HEK293 (cell line): ENCODE results near the gene UQCC3.

ENCODE experiments used
- CTCF ChIA-PET: fragments of 350-600 bp; formaldehyde crosslinking; extraction: SDS; loops from one replicate; lab custom pipeline; 2021; ENCODE audit warnings: antibody characterized with exemption; lab: Yijun Ruan, JAX
- POLR2A ChIA-PET: fragments of 300-600 bp; formaldehyde crosslinking; extraction: SDS; loops from one replicate; lab custom pipeline; 2020; ENCODE audit warnings: antibody characterized with exemption, inconsistent platforms; lab: Yijun Ruan, JAX
- H3K27ac ChIP-seq: fragments of 200-500 bp; sonication (Bioruptor generic); 2 replicates; pipeline ENCODE4 v1.5.1; 2014; ENCODE audit warnings: low read depth, low read length, control low read depth, inconsistent platforms; ENCODE audit errors: extremely low read depth
- H3K36me3 ChIP-seq, 2 experiments: fragments of 200-500 bp in 1 of 2; sonication (Bioruptor generic) in 1 of 2; 1 replicate in 1 of 2; 2 replicates in 1 of 2; pipeline ENCODE4 v1.5.1; 2014 to 2017; ENCODE audit warnings: inconsistent platforms in 2 of 2, low read length in 2 of 2; ENCODE audit not compliant: control insufficient read depth in 2 of 2, insufficient read depth in 1 of 2
- H3K4me1 ChIP-seq: fragments of 200-500 bp; sonication (Bioruptor generic); 2 replicates; pipeline ENCODE4 v1.5.1; 2014; ENCODE audit warnings: mild to moderate bottlenecking, low read length, inconsistent platforms; ENCODE audit not compliant: control insufficient read depth, insufficient read depth
- H3K4me3 ChIP-seq: 2 replicates; pipeline ENCODE4 v1.5.1; 2011; ENCODE audit warnings: low read depth, mild to moderate bottlenecking, control low read depth, low read length, moderate library complexity
- H3K9me3 ChIP-seq: fragments of 200-500 bp; sonication (Bioruptor generic); 2 replicates; pipeline ENCODE4 v1.5.1; 2014; ENCODE audit warnings: low read depth, low read length, inconsistent platforms; ENCODE audit not compliant: control insufficient read depth, insufficient read depth
- FEZF1 ChIP-seq: fragments of 450-650 bp; formaldehyde crosslinking; IDR thresholded peaks from 2 replicates; pipeline ENCODE4 v1.5.1; 2016; ENCODE audit warnings: missing biosample characterization, missing genetic modification characterization
- GFI1B ChIP-seq: fragments of 450-650 bp; formaldehyde crosslinking; IDR thresholded peaks from 2 replicates; pipeline ENCODE4 v1.5.1; 2016; ENCODE audit warnings: missing biosample characterization, missing genetic modification characterization
- HOXC10 ChIP-seq: sonication (generic); formaldehyde crosslinking; IDR thresholded peaks from 2 replicates; pipeline ENCODE4 v1.8.1; 2023; ENCODE audit warnings: mild to moderate bottlenecking, missing genetic modification reagents
- KLF16 ChIP-seq: fragments of 450-650 bp; formaldehyde crosslinking; IDR thresholded peaks from 2 replicates; pipeline ENCODE4 v1.5.1; 2017; ENCODE audit warnings: missing biosample characterization, missing genetic modification characterization
- PRDM4 ChIP-seq: fragments of 450-650 bp; formaldehyde crosslinking; IDR thresholded peaks from 2 replicates; pipeline ENCODE4 v1.5.1; 2017; ENCODE audit warnings: missing biosample characterization, missing genetic modification characterization
- WT1 ChIP-seq: fragments of 450-650 bp; formaldehyde crosslinking; IDR thresholded peaks from 2 replicates; pipeline ENCODE4 v1.5.1; 2016; ENCODE audit warnings: missing biosample characterization, missing genetic modification characterization
- ZBTB20 ChIP-seq: fragments of 450-650 bp; formaldehyde crosslinking; IDR thresholded peaks from 2 replicates; pipeline ENCODE4 v1.5.1; 2016; ENCODE audit warnings: missing biosample characterization, missing genetic modification characterization
- ZNF121 ChIP-seq: fragments of 450-650 bp; formaldehyde crosslinking; IDR thresholded peaks from 2 replicates; pipeline ENCODE4 v1.5.1; 2016; ENCODE audit warnings: missing biosample characterization, missing genetic modification characterization
- ZNF174 ChIP-seq: fragments of 450-650 bp; formaldehyde crosslinking; IDR thresholded peaks from 2 replicates; pipeline ENCODE4 v1.5.0; 2017; ENCODE audit warnings: missing biosample characterization, mild to moderate bottlenecking, missing genetic modification characterization
- ZNF202 ChIP-seq: fragments of 450-650 bp; formaldehyde crosslinking; IDR thresholded peaks from 2 replicates; pipeline ENCODE4 v1.5.1; 2016; ENCODE audit warnings: missing biosample characterization, missing genetic modification characterization, borderline replicate concordance
- ZNF211 ChIP-seq: fragments of 450-650 bp; formaldehyde crosslinking; IDR thresholded peaks from 2 replicates; pipeline ENCODE4 v1.5.1; 2016; ENCODE audit warnings: low read depth, missing biosample characterization, missing genetic modification characterization
- ZNF416 ChIP-seq: fragments of 450-650 bp; formaldehyde crosslinking; IDR thresholded peaks from 2 replicates; pipeline ENCODE4 v1.5.1; 2016; ENCODE audit warnings: missing biosample characterization, missing genetic modification characterization
- ZNF449 ChIP-seq: fragments of 450-650 bp; formaldehyde crosslinking; IDR thresholded peaks from 2 replicates; pipeline ENCODE4 v1.5.1; 2017; ENCODE audit warnings: missing biosample characterization, mild to moderate bottlenecking, missing genetic modification characterization, moderate library complexity
- ZNF514 ChIP-seq: fragments of 450-650 bp; formaldehyde crosslinking; IDR thresholded peaks from 2 replicates; pipeline ENCODE4 v1.5.1; 2016; ENCODE audit warnings: missing biosample characterization, missing genetic modification characterization
- ZNF529 ChIP-seq: fragments of 450-650 bp; formaldehyde crosslinking; IDR thresholded peaks from 2 replicates; pipeline ENCODE4 v1.5.1; 2017; ENCODE audit warnings: missing genetic modification characterization, missing biosample characterization; ENCODE audit not compliant: insufficient replicate concordance
- ZNF549 ChIP-seq: fragments of 450-650 bp; IDR thresholded peaks from 2 replicates; pipeline ENCODE4 v1.5.1; 2018; ENCODE audit warnings: missing biosample characterization, missing genetic modification characterization, mild to moderate bottlenecking, inconsistent platforms, moderate library complexity
- ZNF585B ChIP-seq: fragments of 450-650 bp; formaldehyde crosslinking; IDR thresholded peaks from 2 replicates; pipeline ENCODE4 v1.5.1; 2016; ENCODE audit warnings: missing biosample characterization, missing genetic modification characterization
- ZNF747 ChIP-seq: fragments of 450-650 bp; formaldehyde crosslinking; IDR thresholded peaks from 2 replicates; pipeline ENCODE4 v1.5.1; 2016; ENCODE audit warnings: missing biosample characterization, missing genetic modification characterization
- ZNF76 ChIP-seq: fragments of 450-650 bp; formaldehyde crosslinking; IDR thresholded peaks from 2 replicates; pipeline ENCODE4; 2016; ENCODE audit warnings: low read depth, missing biosample characterization, missing genetic modification characterization, borderline replicate concordance
- ZNF777 ChIP-seq: fragments of 450-650 bp; formaldehyde crosslinking; IDR thresholded peaks from 2 replicates; pipeline ENCODE4 v1.5.1; 2017; ENCODE audit warnings: missing biosample characterization, missing genetic modification characterization, borderline replicate concordance
- ZNF830 ChIP-seq: fragments of 450-650 bp; IDR thresholded peaks from 2 replicates; pipeline ENCODE4 v1.5.0; 2018; ENCODE audit warnings: missing biosample characterization, missing genetic modification characterization, low read depth, mild to moderate bottlenecking, moderate library complexity
- ZNF843 ChIP-seq: fragments of 450-650 bp; formaldehyde crosslinking; IDR thresholded peaks from 2 replicates; pipeline ENCODE4 v1.5.1; 2016; ENCODE audit warnings: missing biosample characterization, missing genetic modification characterization
- ZXDB ChIP-seq: fragments of 450-650 bp; formaldehyde crosslinking; IDR thresholded peaks from 2 replicates; pipeline ENCODE4 v1.5.1; 2016; ENCODE audit warnings: missing biosample characterization, missing genetic modification characterization

UQCC3 gene

GRCh38 chr11:62648185-62648966 is 23.1 kb upstream of the UQCC3 start:
- H3K4me3 ChIP-seq: no peak overlapping the region
- H3K4me1 ChIP-seq: peaks cover 3% of the 10 kb centered on the region; the same call in 1 of the 2 replicates
- peaks cover 5 to 49% of the 10 kb centered on the region in 2 experiments; a peak in 2 of 3 replicates for H3K36me3 ChIP-seq
- CTCF ChIA-PET: interaction anchor here (0.9 to 1.3 kb wide), 4 partner anchors 17 to 254 kb away, joined by 3 to 4 read pairs (median 4); partner anchors contain the start of genes C11orf98 and CSKMT
- no peak overlapping the region for H3K27ac ChIP-seq
- H3K9me3 ChIP-seq: no peaks in the 10 kb centered on the region
- TF ChIP-seq HOXC10 (CRISPR knock-in tag) (no peak), ZNF585B (tag by site-specific recombination) (no peak), WT1 (tag by site-specific recombination) (no peak), ZNF777 (tag by site-specific recombination) (no peak), ZNF121 (no peak), KLF16 (no peak), ZNF514 (tag by site-specific recombination) (no peak), ZNF529 (no peak), ZXDB (tag by site-specific recombination) (no peak), ZNF747 (no peak), PRDM4 (tag by site-specific recombination) (no peak), ZNF549 (no peak), FEZF1 (tag by site-specific recombination) (no peak), ZNF830 (tag by site-specific recombination) (no peak), ZNF416 (tag by site-specific recombination) (no peak), ZNF174 (no peak), ZNF449 (tag by site-specific recombination) (no peak), GFI1B (tag by site-specific recombination) (no peak)
- POLR2A ChIA-PET: interaction anchor here (1.0 to 5.9 kb wide), 10 partner anchors 12 to 233 kb away, joined by 3 to 79 read pairs (median 4); partner anchors contain the start of genes C11orf98, CSKMT, HNRNPUL2 and LBHD1

DNA sequence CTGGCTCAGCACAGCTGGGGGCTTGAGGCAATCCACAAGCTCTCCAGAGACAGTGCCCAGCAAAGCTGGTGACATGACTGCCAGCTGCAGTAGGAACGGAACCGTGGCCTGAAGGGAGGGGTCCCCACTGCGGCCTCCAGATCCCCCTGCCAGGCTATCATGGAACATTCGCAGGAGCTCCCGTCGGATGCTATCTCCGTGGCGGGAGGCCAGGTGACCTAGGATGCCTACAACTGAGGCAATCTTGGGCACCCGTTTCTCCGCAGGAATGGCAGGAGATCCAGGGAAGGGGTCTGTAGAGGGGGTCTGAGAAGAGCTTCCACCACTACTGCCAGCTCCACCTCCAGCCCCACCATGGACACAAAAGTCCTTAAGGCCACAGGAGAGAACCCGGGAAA is 22.5 kb upstream of the UQCC3 start:
- Histone ChIP-seq H3K36me3 (peaks cover 3 to 43% of the 10 kb centered on the region in 2 experiments; a peak in 2 of 3 replicates), H3K4me3 (no peak overlapping the region), H3K9me3 (no peaks in the 10 kb centered on the region), H3K4me1 (peaks cover 3% of the 10 kb centered on the region; the same call in 1 of the 2 replicates), H3K27ac (no peak overlapping the region)
- ChIA-PET POLR2A (interaction anchor here (1.2 to 5.9 kb wide), 7 partner anchors 16 to 79 kb away, joined by 3 to 79 read pairs (median 7); partner anchors contain the start of genes C11orf98, CSKMT, HNRNPUL2 and LBHD1), CTCF (interaction anchor here (0.9 to 1.3 kb wide), 3 partner anchors 16 to 138 kb away, joined by 3 to 4 read pairs (median 3); partner anchors contain the start of genes C11orf98 and CSKMT)
- TF ChIP-seq ZNF843 (tag by site-specific recombination) (no peak), ZNF202 (tag by site-specific recombination) (no peak), ZNF76 (no peak), ZBTB20 (no peak), ZNF211 (tag by site-specific recombination) (no peak)
